ENCODE results near the gene BTBD3. TPM values are rescaled to one million over a fixed set of nuclear protein-coding genes. Genes with fewer than 3 reads are reported as not detected.

BTBD3 gene
- total RNA-seq, 2 donors from 2014 or later = 1.2 to 2.1 TPM

DNA sequence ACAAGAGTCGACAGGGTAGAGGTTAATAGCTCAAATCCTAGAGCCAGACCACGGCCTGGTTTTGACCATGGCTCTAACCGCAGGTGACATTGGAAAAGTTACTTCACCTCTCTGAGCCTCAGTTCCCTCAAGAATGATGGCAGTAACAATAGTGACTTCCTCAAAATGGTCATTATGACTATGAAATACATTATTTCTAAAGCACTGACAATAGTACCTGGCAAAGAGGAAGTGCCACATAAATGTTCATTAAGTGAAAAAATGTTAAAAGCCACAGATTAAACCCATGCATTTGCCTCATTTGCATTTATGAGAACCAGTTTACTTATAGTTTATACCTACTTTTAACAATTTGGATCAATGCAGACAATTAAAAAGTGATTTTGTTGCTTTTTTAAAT lies 12.3 kb downstream of the BTBD3 start:
- Mint-ChIP-seq H3K9me3 (peaks cover 20% of the 10 kb centered on the region), H3K4me3 (no peak overlapping the region), H3K27me3 (no peaks in the 10 kb centered on the region), H3K27ac (no peak overlapping the region), H3K36me3 (ENCODE audit: low read depth) (no peaks in the 10 kb centered on the region), H3K4me1 (no peaks in the 10 kb centered on the region)
- ATAC-seq (replicated peaks) = no peak

GRCh38 chr20:11935212-11936154 lies 17.8 kb downstream of the BTBD3 start:
- no peaks in the 10 kb centered on the region for H3K4me1 Mint-ChIP-seq
- H3K36me3 Mint-ChIP-seq (ENCODE audit: low read depth) = no peaks in the 10 kb centered on the region
- H3K27ac Mint-ChIP-seq = no peak overlapping the region
- no peak for ATAC-seq (replicated peaks)
- peaks cover 18% of the 10 kb centered on the region for H3K9me3 Mint-ChIP-seq
- H3K4me3 Mint-ChIP-seq = no peak overlapping the region
- no peaks in the 10 kb centered on the region for H3K27me3 Mint-ChIP-seq

- Mint-ChIP-seq H3K27ac (no peak overlapping the region), H3K27me3 (no peaks in the 10 kb centered on the region), H3K36me3 (ENCODE audit: low read depth) (no peaks in the 10 kb centered on the region), H3K9me3 (peaks cover 18% of the 10 kb centered on the region), H3K4me1 (no peaks in the 10 kb centered on the region), H3K4me3 (no peak overlapping the region)
- no peak for ATAC-seq (replicated peaks)
Observed at GRCh38 chr20:11936157-11936556, 18.5 kb downstream of the BTBD3 start.

DNA sequence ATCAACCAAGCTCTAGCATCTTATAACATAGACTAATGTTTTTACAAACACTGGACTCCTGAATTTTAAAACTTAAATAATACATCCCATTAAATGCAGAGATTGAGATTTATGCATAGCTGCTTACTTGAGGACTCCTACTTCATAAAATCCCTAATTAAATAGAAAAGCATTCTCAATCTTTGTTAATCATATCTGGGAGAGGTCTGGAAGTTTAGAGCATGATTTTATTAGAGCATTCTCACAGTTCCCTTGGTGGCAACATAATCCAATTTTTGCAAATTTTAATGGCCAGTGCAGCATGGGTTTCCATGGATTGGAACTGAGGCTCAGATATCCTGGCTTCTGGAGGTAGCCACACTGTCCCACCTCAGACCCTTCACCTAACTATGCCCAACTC lies 19.5 kb downstream of the BTBD3 start:
- H3K4me3 Mint-ChIP-seq = no peak overlapping the region
- H3K36me3 Mint-ChIP-seq (ENCODE audit: low read depth) = no peaks in the 10 kb centered on the region
- ATAC-seq (replicated peaks) = no peak

GRCh38 chr20:11941593-11942246 lies 24.0 kb downstream of the BTBD3 start:
- Mint-ChIP-seq H3K9me3 (peaks cover 8% of the 10 kb centered on the region), H3K36me3 (ENCODE audit: low read depth) (no peaks in the 10 kb centered on the region), H3K4me1 (no peaks in the 10 kb centered on the region), H3K4me3 (no peak overlapping the region), H3K27me3 (no peaks in the 10 kb centered on the region), H3K27ac (no peak overlapping the region)
- ATAC-seq (replicated peaks) = no peak

More for the DNA sequence above, 19.5 kb downstream of the BTBD3 start:
- Mint-ChIP-seq H3K9me3 (peaks cover 12% of the 10 kb centered on the region), H3K27ac (no peak overlapping the region), H3K27me3 (no peaks in the 10 kb centered on the region), H3K4me1 (no peaks in the 10 kb centered on the region)

DNA sequence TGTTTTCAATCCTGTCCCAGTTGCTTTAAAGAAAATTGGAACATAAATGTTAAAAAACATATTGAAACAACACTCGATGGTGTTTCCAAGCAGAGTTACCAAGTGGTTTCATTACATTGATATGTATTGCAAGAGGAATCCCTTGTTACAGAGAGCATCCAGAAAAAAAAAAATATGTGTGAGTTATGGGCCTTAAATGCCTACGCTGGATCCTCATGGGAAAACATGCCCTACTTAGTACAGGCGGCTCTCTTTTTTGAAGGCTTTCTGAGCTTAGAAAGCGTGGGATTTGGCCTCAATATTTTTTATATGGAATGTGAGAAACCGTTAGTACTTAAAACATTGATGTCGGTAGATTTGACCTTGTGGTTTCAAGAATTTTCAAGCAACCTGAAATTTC lies 26.1 kb downstream of the BTBD3 start:
- Mint-ChIP-seq H3K27ac (no peak overlapping the region), H3K36me3 (ENCODE audit: low read depth) (no peaks in the 10 kb centered on the region), H3K9me3 (peaks cover 14% of the 10 kb centered on the region), H3K27me3 (no peaks in the 10 kb centered on the region), H3K4me1 (no peaks in the 10 kb centered on the region), H3K4me3 (no peak overlapping the region)
- no peak for ATAC-seq (replicated peaks)

DNA sequence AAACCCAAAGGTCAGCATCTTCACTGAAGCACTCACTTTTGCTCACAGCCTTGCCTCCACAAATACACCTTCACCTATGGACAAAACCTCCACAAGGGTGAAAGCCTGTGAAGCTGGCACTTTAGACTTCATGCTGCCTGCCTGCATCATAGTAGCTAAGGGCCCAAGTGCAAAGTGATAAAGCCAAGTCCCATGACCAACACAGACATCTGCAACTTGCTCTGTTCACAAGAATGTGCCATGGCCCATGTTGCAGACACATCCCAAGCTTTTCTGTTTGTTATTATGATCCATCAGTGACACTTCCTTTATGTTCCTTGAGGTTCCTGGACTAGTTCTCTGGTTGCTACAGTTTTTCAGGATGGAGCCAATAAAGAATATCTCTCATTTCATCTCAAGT lies 31.1 kb downstream of the BTBD3 start:
- Mint-ChIP-seq H3K4me3 (no peak overlapping the region), H3K36me3 (ENCODE audit: low read depth) (no peaks in the 10 kb centered on the region), H3K27me3 (no peaks in the 10 kb centered on the region), H3K27ac (no peak overlapping the region), H3K9me3 (peaks cover 11% of the 10 kb centered on the region), H3K4me1 (no peaks in the 10 kb centered on the region)
- ATAC-seq (replicated peaks) = no peak

- Mint-ChIP-seq H3K27ac (no peak overlapping the region), H3K36me3 (ENCODE audit: low read depth) (no peaks in the 10 kb centered on the region), H3K4me1 (no peaks in the 10 kb centered on the region), H3K27me3 (no peaks in the 10 kb centered on the region), H3K4me3 (no peak overlapping the region), H3K9me3 (peaks cover 14% of the 10 kb centered on the region)
- no peak for ATAC-seq (replicated peaks)
Observed at GRCh38 chr20:11949711-11950110, 32.0 kb downstream of the BTBD3 start.

DNA sequence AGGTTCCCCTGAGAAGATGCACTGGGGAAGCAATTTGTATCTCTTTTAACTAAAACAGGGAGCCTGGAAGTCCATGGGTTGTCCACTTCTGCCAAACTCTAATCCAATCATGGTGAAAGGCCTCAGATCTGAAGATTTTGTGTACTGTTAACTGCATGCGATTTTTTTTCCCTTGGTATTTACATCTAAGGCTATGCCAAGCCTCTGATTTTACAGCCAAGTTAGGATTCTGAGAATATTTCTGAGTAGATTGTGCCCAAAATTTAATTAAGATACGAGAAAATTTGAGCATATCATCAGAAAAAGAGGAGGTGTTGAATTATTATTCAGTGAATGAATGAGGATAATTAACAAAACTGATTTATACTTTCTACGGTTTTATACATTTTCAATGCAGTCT lies 34.0 kb downstream of the BTBD3 start:
- H3K9me3 Mint-ChIP-seq = peaks cover 21% of the 10 kb centered on the region
- no peak for ATAC-seq (replicated peaks)
- H3K36me3 Mint-ChIP-seq (ENCODE audit: low read depth) = no peaks in the 10 kb centered on the region
- no peak overlapping the region for H3K4me3 Mint-ChIP-seq
- H3K4me1 Mint-ChIP-seq = no peaks in the 10 kb centered on the region
- no peaks in the 10 kb centered on the region for H3K27me3 Mint-ChIP-seq
- no peak overlapping the region for H3K27ac Mint-ChIP-seq

GRCh38 chr20:11952639-11953038 lies 34.9 kb downstream of the BTBD3 start:
- no peak overlapping the region for H3K4me3 Mint-ChIP-seq
- H3K27me3 Mint-ChIP-seq = no peaks in the 10 kb centered on the region
- no peak overlapping the region for H3K27ac Mint-ChIP-seq
- ATAC-seq (replicated peaks) = no peak
- peaks cover 16% of the 10 kb centered on the region for H3K9me3 Mint-ChIP-seq
- H3K36me3 Mint-ChIP-seq (ENCODE audit: low read depth) = no peaks in the 10 kb centered on the region
- H3K4me1 Mint-ChIP-seq = no peaks in the 10 kb centered on the region

- Mint-ChIP-seq H3K27me3 (no peaks in the 10 kb centered on the region), H3K4me3 (no peak overlapping the region), H3K4me1 (no peaks in the 10 kb centered on the region), H3K36me3 (ENCODE audit: low read depth) (no peaks in the 10 kb centered on the region), H3K27ac (no peak overlapping the region), H3K9me3 (peaks cover 16% of the 10 kb centered on the region)
- no peak for ATAC-seq (replicated peaks)
Observed at GRCh38 chr20:11957911-11958310, 40.2 kb downstream of the BTBD3 start.

GRCh38 chr20:11958855-11959254 lies 41.2 kb downstream of the BTBD3 start:
- H3K27me3 Mint-ChIP-seq = no peaks in the 10 kb centered on the region
- peaks cover 16% of the 10 kb centered on the region for H3K9me3 Mint-ChIP-seq
- no peak for ATAC-seq (replicated peaks)
- no peak overlapping the region for H3K27ac Mint-ChIP-seq
- H3K4me1 Mint-ChIP-seq = no peaks in the 10 kb centered on the region
- no peak overlapping the region for H3K4me3 Mint-ChIP-seq
- no peaks in the 10 kb centered on the region for H3K36me3 Mint-ChIP-seq (ENCODE audit: low read depth)

- Mint-ChIP-seq H3K4me3 (no peak overlapping the region), H3K9me3 (no peaks in the 10 kb centered on the region), H3K27ac (no peak overlapping the region), H3K27me3 (no peaks in the 10 kb centered on the region), H3K4me1 (no peaks in the 10 kb centered on the region), H3K36me3 (ENCODE audit: low read depth) (no peaks in the 10 kb centered on the region)
- ATAC-seq (replicated peaks) = no peak
Observed at GRCh38 chr20:11965602-11966001, 47.9 kb downstream of the BTBD3 start.

DNA sequence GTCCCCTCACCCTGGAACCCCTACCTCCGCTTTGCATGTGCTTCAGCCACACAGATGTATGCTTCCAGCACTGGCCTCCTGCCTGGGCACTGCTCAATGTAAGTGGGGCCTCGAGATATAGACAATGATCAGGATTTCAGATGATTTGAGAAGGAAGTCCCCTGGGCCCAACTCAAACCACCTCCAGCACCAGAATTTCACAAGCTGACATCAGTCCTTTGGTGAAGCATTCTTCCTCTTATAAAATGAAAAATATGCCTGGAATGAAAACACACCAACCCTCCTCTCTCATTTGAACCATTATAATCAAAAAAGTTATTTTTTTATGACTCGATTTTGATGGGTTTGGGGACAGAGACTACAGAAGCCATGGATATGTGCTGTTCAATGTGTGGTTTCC lies 48.5 kb downstream of the BTBD3 start:
- Mint-ChIP-seq H3K27ac (no peak overlapping the region), H3K4me1 (no peaks in the 10 kb centered on the region), H3K4me3 (no peak overlapping the region), H3K36me3 (ENCODE audit: low read depth) (no peaks in the 10 kb centered on the region), H3K9me3 (no peaks in the 10 kb centered on the region), H3K27me3 (no peaks in the 10 kb centered on the region)
- ATAC-seq (replicated peaks) = no peak

- no peak for ATAC-seq (replicated peaks)
- Mint-ChIP-seq H3K27me3 (no peaks in the 10 kb centered on the region), H3K27ac (no peak overlapping the region), H3K4me3 (no peak overlapping the region), H3K4me1 (no peaks in the 10 kb centered on the region), H3K9me3 (peaks cover 5% of the 10 kb centered on the region), H3K36me3 (ENCODE audit: low read depth) (no peaks in the 10 kb centered on the region)
Observed at GRCh38 chr20:11970243-11970836, 52.6 kb downstream of the BTBD3 start.
